ENCODE results near the gene CD2AP. TPM values are rescaled to one million over a fixed set of nuclear protein-coding genes. Genes with fewer than 3 reads are reported as not detected.

Gene CD2AP
- total and polyA plus RNA-seq, 2 experiments from 2014 or later, result 13.7 to 48.0 TPM

- no peaks in the 10 kb centered on the region for H3K79me2 ChIP-seq
- TF ChIP-seq, protein P1, sequence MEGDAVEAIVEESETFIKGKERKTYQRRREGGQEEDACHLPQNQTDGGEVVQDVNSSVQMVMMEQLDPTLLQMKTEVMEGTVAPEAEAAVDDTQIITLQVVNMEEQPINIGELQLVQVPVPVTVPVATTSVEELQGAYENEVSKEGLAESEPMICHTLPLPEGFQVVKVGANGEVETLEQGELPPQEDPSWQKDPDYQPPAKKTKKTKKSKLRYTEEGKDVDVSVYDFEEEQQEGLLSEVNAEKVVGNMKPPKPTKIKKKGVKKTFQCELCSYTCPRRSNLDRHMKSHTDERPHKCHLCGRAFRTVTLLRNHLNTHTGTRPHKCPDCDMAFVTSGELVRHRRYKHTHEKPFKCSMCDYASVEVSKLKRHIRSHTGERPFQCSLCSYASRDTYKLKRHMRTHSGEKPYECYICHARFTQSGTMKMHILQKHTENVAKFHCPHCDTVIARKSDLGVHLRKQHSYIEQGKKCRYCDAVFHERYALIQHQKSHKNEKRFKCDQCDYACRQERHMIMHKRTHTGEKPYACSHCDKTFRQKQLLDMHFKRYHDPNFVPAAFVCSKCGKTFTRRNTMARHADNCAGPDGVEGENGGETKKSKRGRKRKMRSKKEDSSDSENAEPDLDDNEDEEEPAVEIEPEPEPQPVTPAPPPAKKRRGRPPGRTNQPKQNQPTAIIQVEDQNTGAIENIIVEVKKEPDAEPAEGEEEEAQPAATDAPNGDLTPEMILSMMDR (IDR thresholded peaks at IDR 0.05; ENCODE audit: poor library complexity), result no peak
- no peak for TF ChIP-seq EZH2 (IDR thresholded peaks at IDR 0.05; ENCODE audit: borderline replicate concordance)
- TF ChIP-seq EZH2phosphoT487 (IDR thresholded peaks at IDR 0.05; ENCODE audit: low read depth, severe bottlenecking, unreplicated experiment), result no peak
- 46% methylated on average over 7 of the region's 7 CpGs for WGBS (ENCODE audit: low lambda C conversion rate, missing lambda C conversion rate)
- no peaks in the 10 kb centered on the region for H3K9me2 ChIP-seq (replicated peaks; ENCODE audit: insufficient read depth)
- H3K27me3 ChIP-seq, result no peaks in the 10 kb centered on the region
- peak overlapping the region; percentile 26 for H3K4me2 ChIP-seq
- no peaks in the 10 kb centered on the region for H4K20me1 ChIP-seq (ENCODE audit: insufficient read depth, poor library complexity, severe bottlenecking)
- peak; percentile 81 for DNase-seq (ENCODE audit: low spot score)
- no peak overlapping the region for H2AFZ ChIP-seq
- H3K4me1 ChIP-seq (ENCODE audit: insufficient read depth), result no peaks in the 10 kb centered on the region
- H3K36me3 ChIP-seq (replicated peaks; ENCODE audit: insufficient read depth, low read depth), result no peaks in the 10 kb centered on the region
- H3K4me3 ChIP-seq, result no peak overlapping the region
- H3K27ac ChIP-seq, result no peak overlapping the region
- H3K9me3 ChIP-seq (ENCODE audit: low read depth), result no peaks in the 10 kb centered on the region
Measured at GRCh38 chr6:47655719-47656595, 178.4 kb downstream of the CD2AP start.

GRCh38 chr6:47661960-47662359 lies 184.4 kb downstream of the CD2AP start:
- no peaks in the 10 kb centered on the region for H3K36me3 ChIP-seq (replicated peaks; ENCODE audit: insufficient read depth, low read depth)
- no peak overlapping the region for H3K27ac ChIP-seq
- no peak for DNase-seq (ENCODE audit: low spot score)
- H3K9me2 ChIP-seq (replicated peaks; ENCODE audit: insufficient read depth), result no peaks in the 10 kb centered on the region
- no peak overlapping the region for H3K4me2 ChIP-seq
- no peaks in the 10 kb centered on the region for H3K4me1 ChIP-seq (ENCODE audit: insufficient read depth)
- WGBS (ENCODE audit: low lambda C conversion rate, missing lambda C conversion rate), result 86% methylated on average over 5 of the region's 5 CpGs
- no peak overlapping the region for H2AFZ ChIP-seq
- TF ChIP-seq EZH2phosphoT487 (IDR thresholded peaks at IDR 0.05; ENCODE audit: low read depth, severe bottlenecking, unreplicated experiment), result no peak
- no peak for TF ChIP-seq EZH2 (IDR thresholded peaks at IDR 0.05; ENCODE audit: borderline replicate concordance)
- TF ChIP-seq, protein P1 (IDR thresholded peaks at IDR 0.05; ENCODE audit: poor library complexity), result no peak
- no peaks in the 10 kb centered on the region for H4K20me1 ChIP-seq (ENCODE audit: insufficient read depth, poor library complexity, severe bottlenecking)
- no peaks in the 10 kb centered on the region for H3K27me3 ChIP-seq
- H3K9me3 ChIP-seq (ENCODE audit: low read depth), result no peaks in the 10 kb centered on the region
- no peak overlapping the region for H3K4me3 ChIP-seq
- H3K79me2 ChIP-seq, result no peaks in the 10 kb centered on the region

DNA sequence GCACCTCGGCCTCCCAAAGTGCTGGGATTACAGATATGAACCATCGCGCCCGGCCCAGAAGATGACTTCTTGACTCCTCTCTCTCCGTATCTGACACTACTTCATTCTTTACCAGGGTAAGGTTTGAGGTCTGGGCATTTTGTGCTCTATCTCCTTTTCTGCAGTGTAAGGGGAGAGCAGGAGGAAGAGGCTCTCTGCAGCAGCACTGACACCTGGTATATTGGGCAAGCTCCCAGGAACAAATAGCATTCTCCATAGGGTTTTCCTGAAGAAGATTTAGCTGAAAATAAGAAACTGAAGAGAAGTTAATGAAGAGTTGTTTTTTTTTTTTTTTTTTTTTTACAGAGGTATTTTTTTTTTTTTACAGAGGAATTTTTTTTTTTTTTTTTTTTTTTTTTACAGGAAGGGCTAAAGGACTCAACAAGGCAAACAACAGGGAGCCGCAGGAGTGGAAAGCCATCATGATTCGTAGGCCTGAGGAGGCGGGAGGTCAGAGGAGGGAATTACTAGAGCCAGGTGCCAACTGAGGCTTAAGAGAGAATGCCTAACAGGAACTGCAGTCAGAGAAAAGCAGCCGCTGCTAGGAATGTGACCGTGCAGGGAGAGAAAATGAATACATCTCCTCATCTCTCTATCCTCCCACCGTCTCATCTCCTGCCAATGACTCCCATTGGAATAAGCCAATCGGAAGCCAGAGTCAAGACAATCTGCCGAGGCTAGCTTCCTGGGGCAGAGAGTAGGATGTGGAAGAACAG lies 186.1 kb downstream of the CD2AP start:
- no peaks in the 10 kb centered on the region for H3K4me1 ChIP-seq (ENCODE audit: insufficient read depth)
- no peak overlapping the region for H3K4me2 ChIP-seq
- H3K9me3 ChIP-seq (ENCODE audit: low read depth), result no peaks in the 10 kb centered on the region
- no peaks in the 10 kb centered on the region for H3K36me3 ChIP-seq (replicated peaks; ENCODE audit: insufficient read depth, low read depth)
- no peaks in the 10 kb centered on the region for H3K9me2 ChIP-seq (replicated peaks; ENCODE audit: insufficient read depth)
- H2AFZ ChIP-seq, result no peak overlapping the region
- no peak for TF ChIP-seq EZH2phosphoT487 (IDR thresholded peaks at IDR 0.05; ENCODE audit: low read depth, severe bottlenecking, unreplicated experiment)
- TF ChIP-seq EZH2 (IDR thresholded peaks at IDR 0.05; ENCODE audit: borderline replicate concordance), result no peak
- TF ChIP-seq, protein P1 (IDR thresholded peaks at IDR 0.05; ENCODE audit: poor library complexity), result no peak
- H4K20me1 ChIP-seq (ENCODE audit: insufficient read depth, poor library complexity, severe bottlenecking), result no peaks in the 10 kb centered on the region
- no peaks in the 10 kb centered on the region for H3K27me3 ChIP-seq
- no peak overlapping the region for H3K27ac ChIP-seq
- DNase-seq (ENCODE audit: low spot score), result no peak
- WGBS (ENCODE audit: low lambda C conversion rate, missing lambda C conversion rate), result 81% methylated on average over 13 of the region's 13 CpGs
- H3K79me2 ChIP-seq, result no peaks in the 10 kb centered on the region
- no peak overlapping the region for H3K4me3 ChIP-seq
